Choroid plexus epithelial cell (primary cell): ENCODE measurements around the gene OR2T27.

ENCODE experiments used
- DNase-seq: peaks from one replicate; pipeline ENCODE4 v3.0.0-alpha.2; 2010; ENCODE audit warnings: low read depth
- H3K4me3 ChIP-seq: 2 replicates; pipeline ENCODE4 v1.5.1; 2011; ENCODE audit warnings: low read depth, mild to moderate bottlenecking, control low read depth, low read length, moderate library complexity
- TF ChIP-seq, protein P1 (sequence below): conservative IDR thresholded peaks from 2 replicates; pipeline ENCODE4 v1.5.1; 2011; ENCODE audit warnings: low read depth, mild to moderate bottlenecking, control low read depth, inconsistent platforms, low read length, moderate library complexity

Gene OR2T27

DNA sequence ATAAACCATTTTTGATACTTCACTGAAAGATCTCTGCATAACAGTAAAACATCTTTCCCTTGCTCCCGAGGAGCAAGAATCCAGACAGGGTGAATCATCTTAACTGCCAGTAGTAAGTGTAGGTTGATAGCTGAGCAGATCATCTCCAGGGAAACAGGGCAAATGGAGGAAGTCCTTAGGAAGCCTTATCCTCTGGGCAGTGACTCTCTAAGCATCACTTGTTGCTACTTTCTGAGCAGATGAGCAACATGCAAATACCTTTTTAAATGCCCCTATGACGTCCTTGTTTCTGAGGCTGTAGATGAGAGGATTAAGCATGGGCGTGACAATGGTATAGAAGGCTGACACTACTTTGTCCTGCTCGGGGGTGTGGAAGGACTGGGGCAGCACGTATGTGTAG lies 29.4 kb downstream of the OR2T27 start:
- TF ChIP-seq, protein P1, sequence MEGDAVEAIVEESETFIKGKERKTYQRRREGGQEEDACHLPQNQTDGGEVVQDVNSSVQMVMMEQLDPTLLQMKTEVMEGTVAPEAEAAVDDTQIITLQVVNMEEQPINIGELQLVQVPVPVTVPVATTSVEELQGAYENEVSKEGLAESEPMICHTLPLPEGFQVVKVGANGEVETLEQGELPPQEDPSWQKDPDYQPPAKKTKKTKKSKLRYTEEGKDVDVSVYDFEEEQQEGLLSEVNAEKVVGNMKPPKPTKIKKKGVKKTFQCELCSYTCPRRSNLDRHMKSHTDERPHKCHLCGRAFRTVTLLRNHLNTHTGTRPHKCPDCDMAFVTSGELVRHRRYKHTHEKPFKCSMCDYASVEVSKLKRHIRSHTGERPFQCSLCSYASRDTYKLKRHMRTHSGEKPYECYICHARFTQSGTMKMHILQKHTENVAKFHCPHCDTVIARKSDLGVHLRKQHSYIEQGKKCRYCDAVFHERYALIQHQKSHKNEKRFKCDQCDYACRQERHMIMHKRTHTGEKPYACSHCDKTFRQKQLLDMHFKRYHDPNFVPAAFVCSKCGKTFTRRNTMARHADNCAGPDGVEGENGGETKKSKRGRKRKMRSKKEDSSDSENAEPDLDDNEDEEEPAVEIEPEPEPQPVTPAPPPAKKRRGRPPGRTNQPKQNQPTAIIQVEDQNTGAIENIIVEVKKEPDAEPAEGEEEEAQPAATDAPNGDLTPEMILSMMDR, result no peak
- no peak for DNase-seq
- H3K4me3 ChIP-seq, result no peak overlapping the region

DNA sequence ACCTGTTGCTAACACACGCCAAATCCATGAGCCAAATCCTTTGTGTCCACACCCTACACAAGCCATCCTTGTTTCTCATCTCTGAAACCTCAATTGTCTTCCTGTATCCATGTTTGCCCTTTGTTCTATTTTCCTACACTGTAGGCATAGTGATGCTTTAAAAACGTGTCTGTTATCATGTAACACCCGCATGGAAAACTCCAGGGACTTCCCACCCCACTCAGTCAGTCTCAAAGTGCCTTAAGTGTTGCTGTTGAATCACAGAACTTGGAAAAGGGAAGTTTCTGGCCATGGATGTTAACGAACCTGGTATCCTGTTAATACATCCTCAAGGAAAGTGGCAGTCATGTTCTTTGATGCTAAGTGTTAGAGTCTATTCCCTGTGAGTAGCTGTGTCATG lies 30.2 kb downstream of the OR2T27 start:
- TF ChIP-seq, protein P1, result no peak
- DNase-seq, result no peak
- H3K4me3 ChIP-seq, result no peak overlapping the region

DNA sequence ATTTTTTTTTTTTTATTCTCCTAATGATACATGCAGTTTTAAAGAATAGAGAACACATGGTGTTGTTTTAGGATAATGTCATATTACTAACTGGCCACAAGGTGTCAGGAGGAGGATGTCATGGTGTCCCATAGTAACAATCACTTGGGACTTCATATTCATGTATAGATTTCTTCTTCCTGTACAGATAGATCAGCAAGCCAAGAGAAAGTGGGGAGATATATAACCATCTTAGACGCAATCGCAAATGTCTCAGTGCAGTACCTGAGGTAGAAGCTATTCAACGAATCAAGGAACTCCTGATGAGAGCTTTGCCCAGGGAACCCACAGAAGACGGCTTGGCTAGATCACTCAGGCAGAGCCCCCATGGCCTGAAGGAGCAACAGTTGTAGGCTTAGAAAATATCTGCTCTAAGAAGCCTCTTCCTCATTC lies 32.7 kb downstream of the OR2T27 start:
- DNase-seq, result peak; percentile 21
- no peak overlapping the region for H3K4me3 ChIP-seq
- TF ChIP-seq, protein P1, result peak; percentile 23

DNA sequence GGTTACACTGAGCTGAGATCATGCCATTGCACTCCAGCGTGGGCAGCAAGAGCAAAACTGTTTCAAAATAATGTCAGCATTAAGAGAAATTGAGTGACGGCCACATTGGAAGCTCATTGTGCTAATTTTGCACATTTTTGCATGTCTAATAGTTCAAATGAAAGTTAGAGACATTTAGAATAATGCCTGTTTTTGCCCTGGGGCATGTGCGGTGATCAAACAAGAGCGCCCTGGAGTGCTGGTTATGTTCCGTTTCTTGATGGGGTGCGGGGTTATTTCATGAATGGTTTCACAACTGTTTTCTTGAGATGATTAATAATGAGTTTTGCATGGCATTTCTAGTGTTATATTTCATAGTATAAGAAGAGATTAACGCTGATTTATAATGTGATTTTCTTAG lies 33.6 kb downstream of the OR2T27 start:
- H3K4me3 ChIP-seq, result no peak overlapping the region
- no peak for DNase-seq
- TF ChIP-seq, protein P1, result no peak

DNA sequence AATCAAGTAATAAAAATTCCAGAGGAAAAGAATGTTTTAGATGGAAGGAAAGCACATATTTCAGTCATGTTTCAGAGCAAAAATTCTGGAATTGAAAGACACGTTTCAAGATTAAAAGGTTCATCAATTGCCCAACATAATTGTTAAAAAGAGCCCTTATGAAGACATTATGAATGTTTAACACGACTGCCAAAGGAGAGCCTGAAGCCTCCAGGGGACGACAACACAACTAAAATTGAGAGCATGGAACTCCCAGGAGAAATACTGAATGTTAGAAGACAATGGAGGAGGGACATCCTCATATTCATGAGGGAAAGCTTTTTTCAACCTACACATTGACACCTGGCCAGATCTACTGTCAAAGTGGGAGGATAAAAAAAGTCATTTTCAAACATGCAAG lies 36.5 kb downstream of the OR2T27 start:
- TF ChIP-seq, protein P1, result no peak
- H3K4me3 ChIP-seq, result no peak overlapping the region
- no peak for DNase-seq

DNA sequence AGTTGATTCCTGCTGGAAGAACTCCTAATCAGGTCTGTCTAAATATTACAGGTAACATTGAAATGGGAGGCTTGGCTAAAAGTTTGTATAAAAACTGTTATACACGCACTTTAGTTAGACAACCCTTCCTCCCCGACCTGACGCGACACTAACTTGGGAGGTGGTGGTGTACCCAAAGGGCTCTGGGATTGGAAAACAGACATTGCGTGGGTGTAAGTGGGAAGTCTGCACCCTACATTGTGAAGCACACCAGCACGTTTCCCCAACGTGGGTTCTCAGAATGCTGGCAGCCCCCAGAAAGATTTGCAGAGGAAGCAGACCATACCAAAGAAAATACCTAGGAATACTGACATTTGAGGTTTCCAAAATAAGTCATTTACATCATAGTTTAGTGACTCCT lies 37.2 kb downstream of the OR2T27 start:
- no peak overlapping the region for H3K4me3 ChIP-seq
- no peak for DNase-seq
- TF ChIP-seq, protein P1, result no peak

DNA sequence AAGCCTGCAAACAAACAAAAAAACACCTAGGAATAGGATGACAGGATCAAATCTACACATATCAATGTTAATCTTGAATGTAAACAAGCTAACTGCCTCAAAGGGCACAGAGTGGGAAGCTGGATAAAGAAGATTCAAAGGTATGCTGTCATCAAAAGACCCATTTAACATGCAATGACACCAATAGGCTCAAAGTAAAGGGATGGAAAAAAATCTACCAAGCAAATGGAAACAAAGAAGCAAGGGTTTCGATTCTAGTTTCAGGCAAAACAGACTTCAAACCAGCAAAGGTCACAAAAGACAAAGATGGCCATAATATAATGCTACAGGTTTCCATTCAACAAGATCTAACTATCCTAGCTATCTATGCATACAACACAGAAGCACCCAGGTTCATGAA lies 41.6 kb downstream of the OR2T27 start:
- TF ChIP-seq, protein P1, result no peak

More for the DNA sequence above, 41.6 kb downstream of the OR2T27 start:
- DNase-seq, result no peak
- H3K4me3 ChIP-seq, result no peak overlapping the region
